PC-3 (cell line): Measurements from ENCODE around the gene APOA1. TPM values are rescaled to one million over a fixed set of nuclear protein-coding genes. Genes with fewer than 3 reads are reported as not detected.
A peak's percentile ranks its signal among the peaks of the same experiment; 100 is the strongest.

Source experiments
- ATAC-seq: fragments of 200-7000 bp; cut with Tn5 transposase; 2 replicates; pipeline ENCODE4 v1.9.1; 2020; ENCODE audit warnings: mild to moderate bottlenecking, moderate library complexity
- BruUV-seq: library from RNA; stranded (reverse); fragments of 400-500 nt; replicated peaks from 2 replicates; lab custom pipeline; 2021; lab: Mats Ljungman, UMichigan
- CTCF ChIA-PET: fragments of 300-600 bp; sonication (Branson Sonifier 250); formaldehyde crosslinking; loops from one replicate; lab custom pipeline; 2022; ENCODE audit warnings: antibody characterized with exemption; lab: Charles Lee
- POLR2A ChIA-PET: fragments of 300-600 bp; sonication (Branson Sonifier 250); formaldehyde crosslinking; loops from one replicate; lab custom pipeline; 2022; ENCODE audit warnings: antibody characterized with exemption; ENCODE audit not compliant: unreplicated experiment; lab: Charles Lee
- DNase-seq: peaks from one replicate; pipeline ENCODE4 v3.0.0-alpha.2; 2015
- H2AFZ ChIP-seq: fragments of 300-600 bp; sonication (generic); 2 replicates; pipeline ENCODE4 v1.6.0; 2016; ENCODE audit warnings: antibody characterized with exemption, low read length
- H3F3A ChIP-seq: fragments of 300-600 bp; sonication (generic); one replicate; pipeline ENCODE4 v1.6.0; 2017; ENCODE audit warnings: antibody characterized with exemption, low read length, control low read depth, mild to moderate bottlenecking; ENCODE audit not compliant: unreplicated experiment
- H3K27ac ChIP-seq: fragments of 300-600 bp; sonication (generic); 2 replicates; pipeline ENCODE4 v1.5.1; 2016; ENCODE audit warnings: mild to moderate bottlenecking, low read length
- H3K27me3 ChIP-seq: fragments of 300-600 bp; sonication (generic); 2 replicates; pipeline ENCODE4 v1.6.1; 2016; ENCODE audit warnings: low read length, mixed read lengths
- H3K36me3 ChIP-seq: fragments of 300-600 bp; sonication (generic); 2 replicates; pipeline ENCODE4 v1.6.1; 2016; ENCODE audit warnings: low read depth, mixed run types, low read length, mixed read lengths
- H3K4me1 ChIP-seq: fragments of 300-600 bp; sonication (generic); 2 replicates; pipeline ENCODE4 v1.5.1; 2016; ENCODE audit warnings: low read length; ENCODE audit not compliant: insufficient read depth
- H3K4me2 ChIP-seq: fragments of 300-600 bp; sonication (generic); 2 replicates; pipeline ENCODE4 v1.6.0; 2016; ENCODE audit warnings: low read length
- H3K4me3 ChIP-seq: fragments of 300-600 bp; sonication (generic); 2 replicates; pipeline ENCODE4 v1.5.1; 2016; ENCODE audit warnings: mild to moderate bottlenecking, low read length, mixed read lengths
- H3K79me2 ChIP-seq: fragments of 300-600 bp; sonication (generic); 2 replicates; pipeline ENCODE4 v1.6.1; 2017; ENCODE audit warnings: low read length, mixed read lengths
- H3K9ac ChIP-seq: fragments of 300-600 bp; sonication (generic); 2 replicates; pipeline ENCODE4 v1.6.0; 2016; ENCODE audit warnings: mild to moderate bottlenecking, low read length
- H3K9me2 ChIP-seq: fragments of 300-600 bp; sonication (generic); replicated peaks from 2 replicates; pipeline ENCODE4 v1.6.1; 2016; ENCODE audit warnings: mixed run types, low read length, mixed read lengths
- H3K9me3 ChIP-seq: fragments of 300-600 bp; sonication (generic); 2 replicates; pipeline ENCODE4 v1.6.1; 2016; ENCODE audit warnings: low read length, mixed read lengths
- H4K20me1 ChIP-seq: fragments of 300-600 bp; sonication (generic); 2 replicates; pipeline ENCODE4 v1.6.1; 2016; ENCODE audit warnings: low read length, mixed read lengths
- EZH2 ChIP-seq: fragments of 300-600 bp; sonication (generic); IDR thresholded peaks from one replicate; pipeline ENCODE4 v1.6.1; 2017; ENCODE audit warnings: antibody characterized with exemption, mild to moderate bottlenecking, low read length; ENCODE audit not compliant: unreplicated experiment
- EZH2phosphoT487 ChIP-seq: fragments of 300-600 bp; sonication (generic); IDR thresholded peaks from 2 replicates; pipeline ENCODE4 v1.6.1; 2018; ENCODE audit warnings: mild to moderate bottlenecking, antibody characterized with exemption, low read length, borderline replicate concordance
- intact Hi-C: fragments of 100-400 bp; cut with micrococcal nuclease; formaldehyde crosslinking; loops from 2 replicates; pipeline ENCODE4 v1.9.0; 2023
- total RNA-seq: library from RNA; depleted of rRNA; stranded (reverse); fragments of >200 nt; gene quantifications from 2 replicates; pipeline ENCODE4 v1.2.3, GENCODE V29; 2014
- TF ChIP-seq, protein P1 (sequence below): fragments of 300-600 bp; sonication (generic); conservative IDR thresholded peaks from 2 replicates; pipeline ENCODE4 v1.5.1; 2017; ENCODE audit warnings: antibody characterized with exemption, low read depth, mild to moderate bottlenecking, low read length

APOA1 gene
- total RNA-seq, 1 experiment from 2014 or later = 0.33 TPM

DNA sequence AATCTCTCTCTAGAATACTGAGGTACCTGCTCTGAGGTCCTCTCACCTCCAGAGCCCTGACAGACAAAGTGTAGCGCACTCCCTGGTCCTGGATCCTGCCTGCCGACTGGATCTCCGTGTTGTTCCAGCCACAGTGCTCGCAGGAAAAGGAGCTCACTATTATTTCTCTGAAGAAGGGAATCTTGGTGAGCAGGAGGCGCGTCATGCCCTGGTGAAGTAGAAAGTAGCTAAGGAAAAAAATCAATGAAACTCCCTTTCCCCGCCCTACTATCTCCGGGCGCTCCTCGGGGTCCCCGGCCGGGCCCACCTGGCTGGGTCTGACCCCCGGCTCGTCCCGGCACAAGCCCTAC lies 50.0 kb downstream of the APOA1 start:
- BruUV-seq = no TSS peak
- Histone ChIP-seq H3K4me2 (peak overlapping the region; percentile 94), H3F3A (no peaks in the 10 kb centered on the region), H4K20me1 (no peaks in the 10 kb centered on the region; the same call in 1 of the 2 replicates), H3K4me1 (peaks cover 37% of the 10 kb centered on the region), H3K9me2 (no peaks in the 10 kb centered on the region), H3K79me2 (peaks cover 28% of the 10 kb centered on the region), H2AFZ (peak overlapping the region; percentile 97), H3K27me3 (no peaks in the 10 kb centered on the region), H3K4me3 (peak overlapping the region; percentile 83), H3K27ac (no peak overlapping the region; the same call in 1 of the 2 replicates), H3K9ac (peak overlapping the region; percentile 92), H3K9me3 (no peaks in the 10 kb centered on the region), H3K36me3 (peaks cover 41% of the 10 kb centered on the region)
- intact Hi-C loops = no loop called here
- peak; percentile 16 for ATAC-seq
- peak; percentile 23 for DNase-seq
- CTCF ChIA-PET = interaction anchor here (0.6 to 2.6 kb wide), 3 partner anchors 41 to 319 kb away, joined by 4 to 16 read pairs (median 6); partner anchors contain the start of gene APOA1
- POLR2A ChIA-PET = interaction anchor here (2.0 kb wide), 1 partner anchor 48 kb away, joined by 7 read pairs; no protein-coding TSS in a partner anchor
- no peak for TF ChIP-seq EZH2
- TF ChIP-seq EZH2phosphoT487 = no peak
- TF ChIP-seq, protein P1, sequence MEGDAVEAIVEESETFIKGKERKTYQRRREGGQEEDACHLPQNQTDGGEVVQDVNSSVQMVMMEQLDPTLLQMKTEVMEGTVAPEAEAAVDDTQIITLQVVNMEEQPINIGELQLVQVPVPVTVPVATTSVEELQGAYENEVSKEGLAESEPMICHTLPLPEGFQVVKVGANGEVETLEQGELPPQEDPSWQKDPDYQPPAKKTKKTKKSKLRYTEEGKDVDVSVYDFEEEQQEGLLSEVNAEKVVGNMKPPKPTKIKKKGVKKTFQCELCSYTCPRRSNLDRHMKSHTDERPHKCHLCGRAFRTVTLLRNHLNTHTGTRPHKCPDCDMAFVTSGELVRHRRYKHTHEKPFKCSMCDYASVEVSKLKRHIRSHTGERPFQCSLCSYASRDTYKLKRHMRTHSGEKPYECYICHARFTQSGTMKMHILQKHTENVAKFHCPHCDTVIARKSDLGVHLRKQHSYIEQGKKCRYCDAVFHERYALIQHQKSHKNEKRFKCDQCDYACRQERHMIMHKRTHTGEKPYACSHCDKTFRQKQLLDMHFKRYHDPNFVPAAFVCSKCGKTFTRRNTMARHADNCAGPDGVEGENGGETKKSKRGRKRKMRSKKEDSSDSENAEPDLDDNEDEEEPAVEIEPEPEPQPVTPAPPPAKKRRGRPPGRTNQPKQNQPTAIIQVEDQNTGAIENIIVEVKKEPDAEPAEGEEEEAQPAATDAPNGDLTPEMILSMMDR = no peak

DNA sequence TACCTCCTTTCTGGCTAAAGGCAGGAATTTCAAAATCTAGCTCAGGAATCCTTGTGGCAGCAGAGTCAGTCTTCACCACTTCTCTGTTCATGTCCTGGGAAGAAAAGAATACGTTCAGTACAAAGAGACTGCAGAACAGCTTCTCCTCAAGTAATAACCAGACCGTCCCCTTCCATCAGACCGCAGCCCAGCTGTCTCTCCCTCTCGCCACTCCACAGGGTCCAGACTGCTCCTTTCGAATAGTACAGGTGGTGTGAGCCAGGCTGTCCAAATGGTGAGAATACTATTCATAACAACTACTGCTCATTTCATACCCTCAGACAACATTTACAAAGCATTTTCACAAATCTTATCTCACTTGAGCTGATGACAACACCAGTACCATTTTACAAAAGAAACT lies 50.5 kb downstream of the APOA1 start:
- ChIA-PET CTCF (interaction anchor here (0.6 to 2.6 kb wide), 3 partner anchors 41 to 352 kb away, joined by 3 to 16 read pairs (median 4); partner anchors contain the start of gene APOA1), POLR2A (interaction anchor here (2.0 kb wide), 1 partner anchor 49 kb away, joined by 7 read pairs; no protein-coding TSS in a partner anchor)
- Histone ChIP-seq H3K4me1 (peaks cover 36% of the 10 kb centered on the region), H2AFZ (no peak overlapping the region), H3K9ac (peak overlapping the region; percentile 92), H3K27ac (no peak overlapping the region), H3K4me2 (peak overlapping the region; percentile 94), H3F3A (no peaks in the 10 kb centered on the region), H3K36me3 (peaks cover 46% of the 10 kb centered on the region), H3K79me2 (peaks cover 32% of the 10 kb centered on the region), H3K4me3 (peak overlapping the region; percentile 83), H3K9me2 (no peaks in the 10 kb centered on the region), H3K27me3 (no peaks in the 10 kb centered on the region), H4K20me1 (no peaks in the 10 kb centered on the region; the same call in 1 of the 2 replicates), H3K9me3 (no peaks in the 10 kb centered on the region)
- ATAC-seq = no peak
- TF ChIP-seq EZH2phosphoT487 = no peak
- TF ChIP-seq, protein P1 = no peak
- no peak for TF ChIP-seq EZH2
- BruUV-seq = TSS peak; percentile 63
- no peak for DNase-seq
- intact Hi-C loops = no loop called here

DNA sequence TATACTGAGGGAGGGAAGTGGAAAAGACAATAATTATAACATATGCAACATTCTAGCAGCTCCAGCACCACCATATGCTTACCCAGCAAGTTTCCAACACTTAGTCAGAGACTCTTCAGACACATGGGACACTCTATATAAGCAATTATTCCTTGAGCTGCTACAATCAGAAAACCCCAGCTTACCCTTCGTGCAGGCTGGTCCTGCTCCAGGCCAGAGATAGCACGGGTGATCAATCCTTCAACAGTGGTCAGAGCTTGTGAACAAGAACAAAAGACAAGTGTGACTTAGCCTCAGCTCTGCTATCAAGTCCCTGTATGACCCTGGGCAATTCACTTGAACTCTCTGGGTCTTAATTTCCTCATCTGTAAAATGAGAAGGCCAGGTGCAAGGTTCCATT lies 51.1 kb downstream of the APOA1 start:
- POLR2A ChIA-PET = no interaction called here
- CTCF ChIA-PET = interaction anchor here (2.6 kb wide), 1 partner anchor 50 kb away, joined by 16 read pairs; the partner anchor contains the start of gene APOA1
- TF ChIP-seq EZH2 (no peak), EZH2phosphoT487 (no peak)
- TF ChIP-seq, protein P1 = no peak
- peaks cover 32% of the 10 kb centered on the region for H3K79me2 ChIP-seq
- peaks cover 50% of the 10 kb centered on the region for H3K36me3 ChIP-seq
- peak overlapping the region; percentile 94 for H3K4me2 ChIP-seq
- no TSS peak for BruUV-seq
- no peak for DNase-seq
- no peaks in the 10 kb centered on the region for H3K27me3 ChIP-seq
- no peak for ATAC-seq
- no peaks in the 10 kb centered on the region for H3K9me2 ChIP-seq
- peak overlapping the region; percentile 83 for H3K4me3 ChIP-seq
- peaks cover 36% of the 10 kb centered on the region for H3K4me1 ChIP-seq
- no peaks in the 10 kb centered on the region; the same call in 1 of the 2 replicates for H4K20me1 ChIP-seq
- no peaks in the 10 kb centered on the region for H3F3A ChIP-seq
- H3K9me3 ChIP-seq = no peaks in the 10 kb centered on the region
- H3K27ac ChIP-seq = no peak overlapping the region
- H2AFZ ChIP-seq = no peak overlapping the region
- intact Hi-C loops = no loop called here
- H3K9ac ChIP-seq = no peak overlapping the region
